HFF-Myc (cell line): ENCODE data around the gene LAMC2.

Experiments
- DNase-seq: peaks from one replicate; pipeline ENCODE4 v3.0.0-alpha.2; 2011; ENCODE audit warnings: low read depth; ENCODE audit errors: extremely low read depth
- H3K4me3 ChIP-seq: replicated peaks from 2 replicates; pipeline ENCODE4 v1.5.1; 2011; ENCODE audit warnings: low read depth, mild to moderate bottlenecking, control low read depth, low read length
- CTCF ChIP-seq: IDR thresholded peaks from 2 replicates; pipeline ENCODE4 v1.5.1; 2012; ENCODE audit warnings: mild to moderate bottlenecking, low read depth, low read length, control low read depth; ENCODE audit errors: missing control alignments

LAMC2 gene

GRCh38 chr1:183185941-183186490, at the start of gene LAMC2:
Gene LAMC2, plus strand, starts transcription at chr1:183186264. Its CDS starts 89 bp downstream, at chr1:183186353.
- no peak for TF ChIP-seq CTCF
- DNase-seq = no peak
- H3K4me3 ChIP-seq = no peak within 1 kb of the TSS

- no peak overlapping the region for H3K4me3 ChIP-seq
- no peak for DNase-seq
- no peak for TF ChIP-seq CTCF
These were observed 48.3 kb upstream of the LAMC2 start for GRCh38 chr1:183137782-183138181.

DNA sequence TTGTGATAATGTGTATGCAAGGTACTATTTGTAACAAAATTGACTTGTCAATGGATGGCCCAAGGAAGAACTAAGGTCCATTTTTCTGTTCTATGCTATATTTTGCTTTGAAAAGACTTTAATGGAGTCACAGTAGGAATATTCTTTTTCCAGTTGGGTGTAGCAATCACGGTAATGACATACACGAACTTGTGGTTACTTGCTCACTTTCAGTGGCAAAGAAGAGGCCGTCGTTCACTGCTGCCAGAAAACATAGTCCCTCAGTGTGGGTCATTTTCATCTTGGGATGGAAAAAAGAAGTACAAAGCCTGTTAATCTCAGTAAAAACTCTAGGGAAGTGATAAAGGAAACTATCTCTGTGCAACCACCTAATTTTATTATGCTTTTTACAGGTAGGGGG, 47.8 kb upstream of the LAMC2 start:
- TF ChIP-seq CTCF = no peak
- no peak for DNase-seq
- no peak overlapping the region for H3K4me3 ChIP-seq

GRCh38 chr1:183139281-183139942, 46.7 kb upstream of the LAMC2 start:
- no peak overlapping the region for H3K4me3 ChIP-seq
- peak; percentile 47 for DNase-seq
- TF ChIP-seq CTCF = no peak

DNA sequence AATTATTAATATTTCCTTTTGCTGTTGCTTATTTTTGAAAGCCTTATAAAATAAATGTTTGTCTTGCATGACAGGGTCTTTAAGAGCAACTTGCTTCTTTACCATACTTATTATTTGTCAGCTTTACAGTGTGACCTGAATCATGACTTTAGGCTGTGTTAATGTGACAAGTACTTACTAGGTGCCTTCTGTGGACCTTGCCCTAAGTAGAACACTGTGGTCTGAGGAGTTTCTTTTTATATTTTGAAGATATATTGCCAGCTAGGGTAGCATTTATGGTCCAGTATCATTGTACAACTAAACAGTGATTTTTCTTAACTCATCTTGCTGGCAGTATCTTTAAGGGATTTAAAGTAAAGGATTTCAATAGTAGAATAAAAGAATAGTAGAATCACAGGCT, 45.4 kb upstream of the LAMC2 start:
- H3K4me3 ChIP-seq = no peak overlapping the region
- no peak for DNase-seq
- TF ChIP-seq CTCF = no peak

- H3K4me3 ChIP-seq = no peak overlapping the region
- DNase-seq = no peak
- no peak for TF ChIP-seq CTCF
These were observed 43.9 kb upstream of the LAMC2 start for GRCh38 chr1:183142171-183142570.
